Measurements from ENCODE around the gene RRAS2. TPM values are rescaled to one million over a fixed set of nuclear protein-coding genes. Genes with fewer than 3 reads are reported as not detected.

Gene RRAS2
- total RNA-seq, 1 experiment from 2014 or later, result 41.1 TPM

DNA sequence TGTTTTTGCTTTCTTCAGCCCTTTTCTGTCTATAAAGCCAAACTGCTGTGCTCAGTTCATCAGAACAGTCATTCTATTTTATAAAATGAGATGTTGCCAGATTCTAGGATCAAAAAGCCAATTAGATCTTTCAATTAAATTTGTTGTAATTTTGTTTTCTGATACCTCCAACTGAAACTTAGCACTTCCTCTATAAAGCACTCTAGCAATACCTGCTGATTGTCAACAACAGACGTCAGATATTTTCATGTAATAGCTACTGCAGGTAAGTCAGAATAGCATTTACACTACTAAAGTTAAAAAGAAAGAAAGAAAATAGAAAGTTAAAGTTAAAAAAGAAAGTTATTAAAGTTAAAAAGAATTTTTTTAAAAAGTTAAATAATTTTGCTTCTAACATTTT lies 19.6 kb downstream of the RRAS2 start:
- DNase-seq (ENCODE audit: low read depth), result no peak

DNA sequence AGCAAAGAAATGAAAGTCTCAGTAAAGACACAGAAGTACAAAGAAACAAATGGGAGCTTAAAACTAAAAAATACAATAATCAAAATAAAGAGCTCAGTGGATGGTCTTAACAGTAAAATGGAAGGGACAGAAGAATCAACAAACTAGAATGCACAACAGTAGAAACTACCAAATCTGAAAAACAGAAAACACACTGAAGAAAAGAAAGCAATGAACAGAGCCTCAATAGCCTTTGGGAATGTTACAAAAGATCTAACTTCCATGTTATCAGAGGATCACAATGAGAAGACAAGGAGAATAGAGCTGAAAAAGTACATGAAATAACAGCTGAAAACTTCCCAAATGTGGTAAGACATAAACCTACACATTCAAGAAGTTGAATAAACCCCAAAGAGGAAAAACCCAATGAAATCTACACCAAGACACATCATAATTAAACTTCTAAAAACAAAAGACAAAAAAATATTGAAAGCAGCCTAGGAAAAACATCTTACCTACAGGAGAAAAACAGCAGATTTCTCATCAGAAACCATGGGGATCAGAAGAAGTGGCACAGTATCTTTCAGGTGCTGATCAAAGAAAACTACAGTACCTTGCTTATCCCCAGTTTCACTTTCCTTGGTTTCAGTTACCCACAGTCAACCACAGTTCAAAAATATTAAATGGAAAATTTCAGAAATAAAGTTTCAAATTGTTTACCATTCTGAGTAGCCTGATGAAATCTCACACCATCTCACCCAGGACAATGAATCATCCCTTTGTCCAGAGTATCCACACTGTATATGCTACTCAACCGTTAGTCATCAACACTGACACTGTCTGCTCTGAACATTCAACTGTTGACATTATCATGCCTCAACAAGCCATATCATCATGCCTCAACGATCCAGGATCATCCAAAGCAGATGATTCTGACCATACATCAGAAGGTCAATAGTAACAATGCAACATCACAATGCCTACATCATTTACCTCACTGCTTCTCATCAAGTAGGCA lies 22.2 kb downstream of the RRAS2 start:
- peak; percentile 92 for DNase-seq (ENCODE audit: low read depth)

DNA sequence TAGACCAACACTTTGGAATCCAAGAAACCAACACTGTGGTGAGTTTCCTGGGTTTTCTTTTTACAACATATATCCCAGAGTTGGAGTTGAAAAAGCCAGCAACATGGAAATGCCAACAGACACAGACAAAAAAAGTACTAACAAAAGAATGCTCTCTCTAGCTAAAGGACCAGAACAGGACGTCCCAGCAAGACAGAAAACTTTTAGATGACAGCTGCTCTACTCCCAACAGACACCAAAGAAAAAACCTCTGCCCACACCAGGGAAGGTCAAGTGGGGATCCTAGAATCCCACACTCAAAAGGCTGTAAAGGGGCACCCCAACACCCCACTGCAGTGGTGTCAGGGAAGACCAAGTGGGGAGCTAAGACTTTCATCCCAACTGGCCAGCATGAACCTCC lies 23.3 kb downstream of the RRAS2 start:
- no peak for DNase-seq (ENCODE audit: low read depth)

DNA sequence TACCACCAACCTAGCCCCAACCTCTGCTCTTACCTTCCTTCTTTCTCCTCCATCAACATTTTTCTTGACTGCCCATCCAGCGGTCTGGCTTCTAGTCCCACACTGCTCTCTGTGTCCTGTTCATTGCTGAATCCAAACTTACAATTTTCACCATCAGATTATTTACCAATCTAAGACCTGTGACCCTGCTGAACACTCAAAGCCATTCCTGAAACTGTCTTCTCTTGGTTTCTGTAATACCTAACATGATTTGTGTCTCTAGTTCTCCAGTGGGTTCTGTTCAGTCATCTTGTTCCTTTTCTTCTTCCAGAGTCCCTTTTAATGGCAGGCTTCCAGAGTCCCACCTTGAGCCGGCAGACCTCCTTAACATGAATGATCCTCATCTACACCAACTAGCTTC lies 24.1 kb downstream of the RRAS2 start:
- DNase-seq (ENCODE audit: low read depth), result no peak

DNA sequence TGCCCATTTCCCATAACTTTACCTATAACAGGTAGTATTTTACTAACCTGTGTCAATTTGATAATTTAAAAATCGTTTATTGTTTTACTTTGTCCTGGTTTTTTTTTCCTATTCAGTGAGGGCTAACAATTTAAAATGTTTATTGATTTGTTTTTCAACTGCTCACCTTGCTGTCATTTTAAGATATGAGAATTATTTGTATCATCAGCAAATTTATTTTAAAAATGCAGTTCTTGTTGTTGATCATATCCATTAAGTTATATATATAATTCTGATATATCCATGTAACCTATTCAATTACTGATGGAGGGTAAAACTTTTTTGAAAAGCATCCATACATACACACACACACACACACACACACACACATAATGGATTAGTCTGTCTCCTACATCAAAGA lies 24.8 kb downstream of the RRAS2 start:
- no peak for DNase-seq (ENCODE audit: low read depth)

DNA sequence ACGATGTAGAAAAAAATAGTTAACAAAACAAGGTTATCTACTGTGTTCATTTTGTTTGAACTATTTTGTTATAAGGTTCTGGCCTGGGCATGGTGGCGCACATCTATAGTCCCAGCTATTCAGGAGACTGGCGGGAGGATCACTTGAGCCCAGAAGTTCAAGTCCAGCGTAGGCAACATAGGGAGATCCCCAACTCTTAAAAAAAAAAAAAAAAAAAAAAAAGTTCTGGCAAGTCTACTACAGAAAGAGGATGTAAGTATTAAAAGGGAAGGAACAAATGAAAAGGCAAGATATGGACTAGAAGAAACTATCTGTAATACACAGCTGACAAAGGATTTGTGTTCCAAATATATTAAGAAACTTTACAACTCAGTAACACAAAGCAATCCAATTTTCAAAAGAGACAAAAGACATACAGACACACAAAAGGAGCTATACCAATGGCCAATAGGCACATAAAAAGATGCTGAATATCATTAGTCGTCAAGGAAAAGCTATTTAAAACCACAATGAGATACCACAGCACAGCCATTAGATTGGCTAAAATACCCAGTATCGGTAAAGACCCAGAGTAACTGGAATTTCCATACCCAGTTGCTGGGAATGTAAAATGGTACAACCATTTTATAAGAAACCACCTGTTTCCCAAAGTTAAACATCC lies 27.4 kb downstream of the RRAS2 start:
- no peak for DNase-seq (ENCODE audit: low read depth)

DNA sequence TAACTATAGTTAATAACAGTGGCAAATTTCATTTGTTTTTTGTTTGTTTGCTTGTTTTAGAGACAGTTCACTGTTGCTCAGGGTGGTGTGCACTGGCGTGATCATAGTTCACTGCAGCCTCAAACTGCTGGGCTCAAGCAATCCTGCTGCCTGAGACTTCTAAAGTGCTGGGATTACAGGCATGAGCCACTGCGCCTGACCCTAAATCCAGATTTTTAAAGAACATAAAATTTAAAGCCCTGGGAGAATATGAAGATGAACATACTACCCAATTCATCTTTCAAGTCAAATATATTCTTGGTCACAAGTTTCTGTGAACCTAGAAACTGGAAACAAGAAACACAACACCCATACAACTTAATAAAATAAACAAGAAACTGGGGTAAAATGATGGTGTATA lies 28.1 kb downstream of the RRAS2 start:
- DNase-seq (ENCODE audit: low read depth), result no peak

DNA sequence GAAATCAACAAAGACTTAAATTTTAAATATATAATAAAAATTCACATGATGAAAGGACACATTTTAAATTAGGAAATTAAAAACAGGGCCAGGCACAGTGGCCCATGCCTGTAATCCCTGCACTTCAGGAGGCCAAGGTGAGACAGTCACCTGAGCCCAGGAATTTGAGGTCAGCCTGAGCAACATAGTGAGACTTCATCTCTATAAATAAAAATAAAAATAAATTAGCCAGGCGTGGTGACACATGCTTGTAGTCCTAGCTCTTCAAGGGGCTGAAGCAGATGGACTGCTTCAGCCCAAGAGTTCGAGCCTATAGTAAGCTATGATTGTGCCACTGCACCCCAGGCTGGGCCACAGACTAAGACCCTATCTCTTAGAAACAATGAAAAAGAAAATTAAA lies 29.3 kb downstream of the RRAS2 start:
- no peak for DNase-seq (ENCODE audit: low read depth)

DNA sequence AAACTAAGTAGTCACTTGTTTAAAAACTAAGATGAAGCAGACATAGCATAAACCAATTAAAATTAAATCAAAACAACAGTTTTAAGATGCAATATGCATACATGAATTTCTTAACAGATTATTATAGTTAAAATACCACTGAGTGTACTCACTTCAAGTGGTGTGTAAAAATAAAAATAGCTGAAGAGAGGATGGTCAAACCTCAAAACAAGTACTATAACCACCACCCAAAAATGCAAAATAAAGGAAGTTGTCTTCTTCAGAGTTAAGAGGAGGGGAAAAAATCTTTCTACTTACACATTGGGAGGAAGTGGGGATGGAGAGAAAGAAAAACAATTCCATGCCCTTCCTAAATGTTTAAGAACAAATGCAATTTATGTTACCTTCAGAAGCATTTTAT lies 31.9 kb downstream of the RRAS2 start:
- no peak for DNase-seq (ENCODE audit: low read depth)

DNA sequence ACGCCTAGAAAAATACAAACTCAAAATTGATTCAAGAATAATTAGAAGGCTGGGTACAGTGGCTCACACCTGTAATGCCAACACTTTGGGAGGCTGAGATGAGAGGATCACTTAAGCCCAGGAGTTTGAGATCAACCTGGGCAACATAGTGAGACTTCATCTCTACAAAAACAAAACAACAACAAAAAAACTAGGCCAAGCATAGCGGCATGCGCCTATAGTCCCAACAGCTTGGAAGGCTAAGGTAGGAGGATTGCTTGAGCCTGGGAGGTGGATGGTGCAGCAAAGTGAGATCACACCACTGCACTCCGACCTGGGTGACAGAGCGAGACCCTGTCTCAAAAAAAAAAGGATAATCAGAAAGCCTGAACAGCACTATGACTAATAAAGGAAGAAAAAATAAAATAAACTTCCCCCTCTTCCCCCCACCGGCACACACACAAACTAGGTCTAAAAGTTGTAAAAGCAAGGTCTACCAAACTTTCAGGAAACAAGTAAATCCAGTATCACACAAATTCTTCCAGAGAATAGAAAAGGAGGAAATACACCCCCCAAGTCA lies 35.8 kb downstream of the RRAS2 start:
- DNase-seq (ENCODE audit: low read depth), result no peak

DNA sequence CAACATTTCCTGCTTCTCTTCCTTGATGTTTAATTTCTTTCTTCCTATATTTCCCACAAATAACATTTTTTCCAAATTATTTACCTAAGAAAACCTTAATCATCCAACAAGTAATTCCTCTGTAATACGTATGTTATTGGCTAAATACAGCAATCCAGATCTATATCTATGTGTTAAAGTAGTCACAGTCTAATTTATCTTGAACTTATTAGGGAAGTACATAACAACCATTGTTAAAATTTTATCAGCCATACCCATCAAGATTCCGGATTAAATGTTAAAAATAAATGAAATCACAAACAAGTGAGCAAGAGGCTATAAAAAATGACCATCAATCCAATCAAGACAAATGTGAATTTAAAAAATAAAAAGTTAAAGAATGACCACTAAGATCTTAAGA lies 36.5 kb downstream of the RRAS2 start:
- DNase-seq (ENCODE audit: low read depth), result no peak

DNA sequence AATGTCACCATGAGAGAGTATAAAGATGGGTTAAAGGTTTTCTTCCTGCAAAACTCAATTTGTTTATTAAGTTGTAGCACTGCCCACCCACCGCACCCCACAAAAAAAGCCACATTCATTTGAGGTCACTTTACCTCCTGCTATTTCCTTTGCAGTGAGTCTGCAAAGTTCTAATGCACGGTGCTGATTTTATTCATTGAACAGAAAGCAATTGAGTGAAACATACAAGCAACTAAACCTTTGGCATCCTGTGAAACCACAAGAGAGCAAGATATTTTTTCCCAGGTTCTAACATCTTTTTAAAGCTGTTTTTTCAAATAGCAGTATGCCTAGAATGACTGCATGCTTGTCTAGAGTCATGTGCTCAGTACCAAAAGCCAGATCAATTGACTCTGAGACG lies 39.0 kb downstream of the RRAS2 start:
- DNase-seq (ENCODE audit: low read depth), result no peak

DNA sequence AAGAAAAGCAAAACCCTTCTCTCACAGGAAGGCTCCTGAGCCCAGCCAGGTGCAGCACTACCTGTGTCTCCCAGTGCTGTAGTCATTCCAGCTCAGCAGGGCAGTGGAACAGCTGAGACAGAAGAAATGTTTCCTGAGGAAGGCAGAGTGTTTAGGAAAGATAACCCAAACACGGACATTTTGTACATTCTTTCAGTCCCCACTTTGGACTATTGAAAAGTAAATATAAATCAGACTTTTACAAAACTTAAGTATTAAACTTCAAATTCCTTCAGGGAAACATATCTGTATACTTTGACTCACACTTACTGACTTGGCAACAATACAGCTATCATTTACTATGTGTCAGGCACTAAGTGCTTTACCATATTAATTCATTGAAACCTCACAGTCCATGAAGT lies 40.4 kb downstream of the RRAS2 start:
- no peak for DNase-seq (ENCODE audit: low read depth)

DNA sequence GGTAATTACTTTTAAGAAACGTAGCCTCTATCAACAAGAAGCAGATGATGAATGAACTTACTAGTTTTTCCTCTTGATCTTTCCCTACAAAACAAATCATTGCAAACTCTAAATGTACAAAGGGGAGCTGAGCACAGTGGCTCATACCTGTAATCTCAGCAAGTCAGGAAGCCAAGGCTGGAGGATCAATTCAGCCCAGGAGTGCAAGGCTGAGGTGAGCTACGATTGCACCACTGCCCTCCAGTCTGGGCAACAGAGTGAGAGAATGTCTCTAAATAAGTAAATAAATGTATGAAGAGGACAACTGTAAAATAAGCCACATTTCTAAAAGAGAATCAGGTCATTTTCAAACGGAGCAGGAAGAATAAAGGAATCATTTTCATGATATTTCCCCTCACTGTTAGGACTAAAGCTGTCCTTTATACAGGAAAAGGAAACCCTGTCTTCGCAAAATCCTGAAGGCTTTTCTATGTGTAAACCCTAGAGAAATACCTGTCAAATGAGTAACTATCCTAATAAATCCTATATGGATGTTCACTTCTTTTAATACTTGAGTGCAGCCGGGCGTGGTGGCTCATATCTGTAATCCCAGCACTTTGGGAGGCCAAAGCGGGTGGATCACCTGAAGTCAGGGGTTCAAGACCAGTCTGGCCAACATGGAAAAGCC lies 41.2 kb downstream of the RRAS2 start:
- no peak for DNase-seq (ENCODE audit: low read depth)

DNA sequence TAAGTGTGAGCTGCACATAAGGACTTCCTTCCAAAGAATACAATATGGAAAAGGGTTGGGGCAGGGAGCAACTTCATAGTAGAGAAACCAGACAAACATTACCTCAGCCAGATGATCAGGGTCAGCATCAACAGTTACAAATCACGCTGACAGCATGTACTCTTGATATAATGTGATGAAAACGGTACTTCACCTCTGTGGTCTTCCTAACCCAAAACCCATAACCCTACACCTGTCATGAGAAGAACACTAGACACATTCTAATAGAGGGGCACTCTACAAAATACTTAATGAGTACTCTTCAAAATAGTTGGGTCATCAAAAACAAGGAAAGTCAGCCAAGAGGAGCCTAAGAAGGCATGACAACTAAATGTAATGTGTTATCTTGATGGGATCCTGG lies 43.9 kb downstream of the RRAS2 start:
- no peak for DNase-seq (ENCODE audit: low read depth)

DNA sequence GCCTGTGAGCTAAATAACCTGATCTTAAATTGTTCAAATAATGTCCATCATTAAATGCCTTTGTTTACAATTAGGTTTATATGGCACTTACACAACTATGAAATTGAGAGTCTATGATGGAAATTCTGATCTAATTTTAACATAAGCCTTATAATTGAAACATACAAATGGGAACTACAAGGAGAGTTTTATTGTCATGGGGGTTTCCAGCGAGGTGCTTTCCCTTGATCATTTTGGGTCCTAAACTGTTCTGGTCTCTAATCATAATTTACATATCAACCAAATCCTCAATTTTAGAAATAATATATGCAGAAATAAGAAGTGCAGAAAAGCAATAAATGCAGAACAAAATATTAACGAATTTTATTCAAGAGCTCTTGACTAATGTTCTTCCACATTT lies 44.9 kb downstream of the RRAS2 start:
- no peak for DNase-seq (ENCODE audit: low read depth)

DNA sequence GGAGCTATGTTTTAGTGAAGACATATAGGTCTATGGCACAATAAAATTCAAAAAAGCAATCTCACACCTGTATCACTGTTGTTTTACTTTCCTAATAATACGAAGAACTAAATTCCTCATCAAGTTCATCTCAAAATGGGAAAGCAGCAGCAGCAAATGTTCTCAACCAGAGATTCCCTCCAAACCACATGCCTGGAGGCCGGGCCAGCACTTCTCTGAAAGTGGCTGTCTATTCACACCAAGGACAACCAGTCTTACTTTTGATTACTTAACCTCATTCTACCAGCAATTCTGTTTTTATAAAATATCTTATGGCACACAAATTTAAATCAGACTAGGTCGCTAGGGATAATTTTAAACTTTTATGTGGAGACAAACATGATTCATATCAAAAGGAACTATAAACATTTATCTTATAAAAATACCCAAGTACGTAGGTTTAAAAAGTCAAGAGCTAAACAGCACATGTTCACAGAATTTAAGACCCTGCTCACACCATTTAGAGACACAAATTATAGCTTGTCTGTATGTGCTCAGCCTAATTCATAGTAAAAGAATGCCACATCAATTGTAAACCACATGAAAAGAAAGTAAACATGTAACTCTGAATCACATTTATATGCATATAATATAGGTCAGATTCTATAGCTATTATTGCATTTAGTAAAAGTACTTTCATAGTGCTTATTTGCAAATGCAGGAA lies 46.1 kb downstream of the RRAS2 start:
- DNase-seq (ENCODE audit: low read depth), result no peak

DNA sequence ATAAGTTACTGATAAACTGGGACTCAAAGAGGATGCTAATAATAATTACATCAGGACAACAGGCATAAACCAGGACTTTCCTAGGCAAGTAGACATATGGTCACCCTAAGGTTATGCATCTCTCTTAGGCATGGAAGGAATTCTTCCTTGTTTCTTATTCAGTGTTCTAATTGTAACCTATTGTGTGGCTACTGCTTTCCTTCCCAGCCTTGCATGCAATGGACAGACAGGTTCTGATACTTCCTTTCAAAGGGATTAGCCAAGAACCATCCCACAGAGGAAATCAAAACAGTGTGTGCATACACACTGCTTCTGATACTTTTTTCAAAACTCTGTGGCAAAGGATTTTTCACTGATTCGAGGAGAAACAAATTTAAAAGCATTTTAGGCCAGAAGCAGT lies 48.3 kb downstream of the RRAS2 start:
- DNase-seq (ENCODE audit: low read depth), result no peak

DNA sequence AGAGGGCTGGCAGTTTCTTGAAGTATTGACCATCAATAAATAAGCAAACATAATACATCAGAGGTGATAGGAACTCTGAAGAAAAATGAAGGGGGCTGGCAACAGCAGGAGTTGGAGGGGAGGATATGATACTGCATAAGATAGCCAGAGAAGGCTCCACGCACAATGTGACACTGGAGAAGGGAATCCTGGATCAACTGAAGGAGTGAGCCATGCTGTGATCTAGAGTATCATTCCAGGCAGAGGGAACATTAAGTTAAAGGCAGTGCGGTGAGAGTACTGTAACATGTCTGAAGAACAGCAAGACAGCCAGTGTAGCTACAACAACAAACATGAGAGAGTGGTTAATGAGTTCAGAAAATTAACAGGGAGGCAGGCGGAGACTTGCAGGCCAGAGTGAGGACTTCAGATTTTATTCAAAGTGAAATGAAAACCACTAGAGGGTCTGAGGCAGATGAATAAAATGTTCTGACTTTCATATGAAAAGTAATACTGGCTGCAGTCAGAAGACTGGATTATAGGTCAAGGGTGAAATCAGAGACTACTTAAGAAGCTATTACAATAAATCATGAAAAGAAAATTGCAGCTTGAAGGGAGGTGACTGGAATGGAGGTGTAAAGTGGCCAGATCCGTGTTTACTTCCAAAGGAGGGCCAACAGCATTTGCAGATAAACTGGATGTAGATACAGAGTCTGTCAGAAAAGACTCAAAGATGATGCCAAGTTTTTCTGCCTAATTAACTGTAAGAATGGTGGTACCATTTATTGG lies 49.4 kb downstream of the RRAS2 start:
- no peak for DNase-seq (ENCODE audit: low read depth)

DNA sequence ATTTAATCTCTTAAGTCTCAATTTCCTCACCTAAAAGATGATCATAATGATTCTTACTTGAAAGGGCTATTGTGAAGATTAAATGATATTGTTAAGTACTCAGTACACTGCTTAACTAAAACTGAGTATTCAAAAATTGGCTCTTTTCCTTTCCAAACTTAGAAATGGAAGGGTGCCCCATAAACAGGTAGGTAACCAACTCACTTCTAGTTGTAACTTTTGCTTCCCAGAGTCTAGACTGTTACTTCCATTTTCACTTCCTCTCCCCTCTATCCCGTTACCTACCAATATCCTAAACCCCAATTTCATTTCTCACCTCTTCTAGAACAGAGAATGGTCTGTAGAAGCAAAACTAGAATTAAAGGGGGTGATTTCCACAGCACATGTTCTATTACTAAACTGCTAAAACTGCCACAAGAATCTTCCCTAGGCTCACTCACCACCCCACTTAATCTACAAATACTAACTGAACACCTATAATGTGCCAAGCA lies 50.0 kb downstream of the RRAS2 start:
- no peak for DNase-seq (ENCODE audit: low read depth)

All from RPMI7951 (cell line).